Tibial nerve (tissue), 4 donors: Measurements from ENCODE around the gene GNAI3.

ENCODE experiments used
- CTCF ChIP-seq, 5 experiments: fragments of 200-600 bp in 3 of 5; fragments of 450-650 bp in 2 of 5; sonication (generic) in 3 of 5; IDR thresholded peaks; one replicate each; pipeline ENCODE4 v1.5.1; 2016 to 2019; ENCODE audit warnings: antibody characterized with exemption in 5 of 5, mild to moderate bottlenecking in 3 of 5, moderate library complexity in 2 of 5
- EP300 ChIP-seq, 2 donors: sonication (generic); formaldehyde crosslinking; IDR thresholded peaks; one replicate each; pipeline ENCODE4 v1.6.1; 2017; ENCODE audit warnings: antibody characterized with exemption in 2 of 2, mild to moderate bottlenecking in 1 of 2

GRCh38 chr1:109659997-109660690 is 111.7 kb downstream of the GNAI3 start:
- no peak for TF ChIP-seq CTCF (IDR thresholded peaks at IDR 0.05)
- TF ChIP-seq EP300 (IDR thresholded peaks at IDR 0.05), result no peak
